SW480 (cell line): Measurements from ENCODE around the gene ME3.
A peak's percentile ranks its signal among the peaks of the same experiment; 100 is the strongest.
"Not testable (repeated sequence)": the region's sequence is repeated elsewhere in the genome, so short reads cannot be mapped to it uniquely, and the experiment has no call there.

Source experiments
- DNase-seq: peaks from one replicate; pipeline ENCODE4 v3.0.0-alpha.2; 2016; ENCODE audit warnings: low spot score

The ME3 gene

GRCh38 chr11:86459682-86460460, 212.5 kb downstream of the ME3 start:
- DNase-seq = peak; percentile 78

GRCh38 chr11:86459002-86459385, 213.4 kb downstream of the ME3 start:
- no peak for DNase-seq

- no peak for DNase-seq
Observed at GRCh38 chr11:86458294-86459001, 214.0 kb downstream of the ME3 start.

GRCh38 chr11:86456075-86456939, 216.1 kb downstream of the ME3 start:
- peak; percentile 75 for DNase-seq

- no peak for DNase-seq
Observed at GRCh38 chr11:86453290-86454030, 219.0 kb downstream of the ME3 start.

- no peak for DNase-seq
Observed at GRCh38 chr11:86449993-86450629, 222.3 kb downstream of the ME3 start.

- no peak for DNase-seq
Observed at GRCh38 chr11:86447763-86448480, 224.5 kb downstream of the ME3 start.

GRCh38 chr11:86446924-86447285, 225.5 kb downstream of the ME3 start:
- no peak for DNase-seq

- DNase-seq = no peak
Observed at GRCh38 chr11:86446163-86446923, 226.1 kb downstream of the ME3 start.

- no peak for DNase-seq
Observed at GRCh38 chr11:86444981-86445380, 227.4 kb downstream of the ME3 start.

GRCh38 chr11:86443415-86443814, 229.0 kb downstream of the ME3 start:
- no peak for DNase-seq

- no peak for DNase-seq
Observed at GRCh38 chr11:86442827-86443226, 229.6 kb downstream of the ME3 start.

- no peak for DNase-seq
Observed at GRCh38 chr11:86442420-86442819, 230.0 kb downstream of the ME3 start.

- no peak for DNase-seq
Observed at GRCh38 chr11:86440843-86441242, 231.6 kb downstream of the ME3 start.

GRCh38 chr11:86440305-86440716, 232.1 kb downstream of the ME3 start:
- DNase-seq = no peak

- DNase-seq = no peak
Observed at GRCh38 chr11:86438685-86439084, 233.7 kb downstream of the ME3 start.

GRCh38 chr11:86435711-86436110, 236.7 kb downstream of the ME3 start:
- DNase-seq = no peak

GRCh38 chr11:86433361-86434095, 238.9 kb downstream of the ME3 start:
- DNase-seq = not testable (repeated sequence)

GRCh38 chr11:86431258-86431657, 241.2 kb downstream of the ME3 start:
- no peak for DNase-seq
